Tibial nerve (tissue), 3 donors: ENCODE results near the gene COMMD1.

ENCODE experiments used
- POLR2A ChIP-seq, 2 donors: fragments of 450-650 bp; IDR thresholded peaks; one replicate each; pipeline ENCODE4 v1.6.1; 2017; ENCODE audit warnings: antibody characterized with exemption in 2 of 2, mild to moderate bottlenecking in 2 of 2, moderate library complexity in 2 of 2
- TF ChIP-seq, protein P1 (sequence below), 5 experiments: fragments of 200-600 bp in 3 of 5; fragments of 450-650 bp in 2 of 5; sonication (generic) in 3 of 5; IDR thresholded peaks; one replicate each; pipeline ENCODE4 v1.5.1; 2016 to 2019; ENCODE audit warnings: antibody characterized with exemption in 5 of 5, mild to moderate bottlenecking in 3 of 5, moderate library complexity in 2 of 5

DNA sequence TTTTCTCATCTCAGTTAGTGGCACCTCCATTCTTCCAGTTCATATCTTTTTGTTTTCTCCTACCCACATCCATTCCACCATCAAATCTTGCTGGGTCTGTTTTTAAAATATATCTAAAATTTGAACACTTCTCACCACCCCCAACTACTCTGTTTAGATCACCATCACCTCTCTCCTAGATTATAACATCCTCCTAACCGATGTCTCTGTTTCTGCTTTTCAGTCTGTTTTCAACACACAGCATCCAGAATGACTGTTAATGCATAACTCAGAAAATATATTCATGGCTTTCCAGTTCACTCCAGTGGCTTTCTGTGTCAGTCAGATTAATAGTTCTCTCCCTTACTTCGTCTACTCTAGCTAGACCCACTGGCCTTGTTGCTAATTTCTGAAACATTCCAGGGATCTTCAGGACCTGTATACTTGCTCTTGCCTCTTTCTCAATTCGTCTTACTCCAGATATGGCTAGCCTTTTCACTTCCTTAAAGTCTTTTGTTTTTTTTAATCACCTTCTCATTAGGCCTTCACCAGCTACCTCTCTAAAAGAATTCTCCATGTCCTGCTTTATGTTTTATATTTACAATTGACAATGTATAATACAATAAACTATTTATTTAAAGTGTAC, 105.3 kb downstream of the COMMD1 start:
- TF ChIP-seq, protein P1, sequence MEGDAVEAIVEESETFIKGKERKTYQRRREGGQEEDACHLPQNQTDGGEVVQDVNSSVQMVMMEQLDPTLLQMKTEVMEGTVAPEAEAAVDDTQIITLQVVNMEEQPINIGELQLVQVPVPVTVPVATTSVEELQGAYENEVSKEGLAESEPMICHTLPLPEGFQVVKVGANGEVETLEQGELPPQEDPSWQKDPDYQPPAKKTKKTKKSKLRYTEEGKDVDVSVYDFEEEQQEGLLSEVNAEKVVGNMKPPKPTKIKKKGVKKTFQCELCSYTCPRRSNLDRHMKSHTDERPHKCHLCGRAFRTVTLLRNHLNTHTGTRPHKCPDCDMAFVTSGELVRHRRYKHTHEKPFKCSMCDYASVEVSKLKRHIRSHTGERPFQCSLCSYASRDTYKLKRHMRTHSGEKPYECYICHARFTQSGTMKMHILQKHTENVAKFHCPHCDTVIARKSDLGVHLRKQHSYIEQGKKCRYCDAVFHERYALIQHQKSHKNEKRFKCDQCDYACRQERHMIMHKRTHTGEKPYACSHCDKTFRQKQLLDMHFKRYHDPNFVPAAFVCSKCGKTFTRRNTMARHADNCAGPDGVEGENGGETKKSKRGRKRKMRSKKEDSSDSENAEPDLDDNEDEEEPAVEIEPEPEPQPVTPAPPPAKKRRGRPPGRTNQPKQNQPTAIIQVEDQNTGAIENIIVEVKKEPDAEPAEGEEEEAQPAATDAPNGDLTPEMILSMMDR (IDR thresholded peaks at IDR 0.05) = no peak
- no peak for TF ChIP-seq POLR2A (IDR thresholded peaks at IDR 0.05)
